GM18526 (cell line): ENCODE data around the gene ENO4.

Experiments
- POLR2A ChIP-seq: IDR thresholded peaks from 3 replicates; pipeline ENCODE4 v1.6.1; 2011; ENCODE audit not compliant: insufficient read length; ENCODE audit errors: extremely low read depth

Gene ENO4

DNA sequence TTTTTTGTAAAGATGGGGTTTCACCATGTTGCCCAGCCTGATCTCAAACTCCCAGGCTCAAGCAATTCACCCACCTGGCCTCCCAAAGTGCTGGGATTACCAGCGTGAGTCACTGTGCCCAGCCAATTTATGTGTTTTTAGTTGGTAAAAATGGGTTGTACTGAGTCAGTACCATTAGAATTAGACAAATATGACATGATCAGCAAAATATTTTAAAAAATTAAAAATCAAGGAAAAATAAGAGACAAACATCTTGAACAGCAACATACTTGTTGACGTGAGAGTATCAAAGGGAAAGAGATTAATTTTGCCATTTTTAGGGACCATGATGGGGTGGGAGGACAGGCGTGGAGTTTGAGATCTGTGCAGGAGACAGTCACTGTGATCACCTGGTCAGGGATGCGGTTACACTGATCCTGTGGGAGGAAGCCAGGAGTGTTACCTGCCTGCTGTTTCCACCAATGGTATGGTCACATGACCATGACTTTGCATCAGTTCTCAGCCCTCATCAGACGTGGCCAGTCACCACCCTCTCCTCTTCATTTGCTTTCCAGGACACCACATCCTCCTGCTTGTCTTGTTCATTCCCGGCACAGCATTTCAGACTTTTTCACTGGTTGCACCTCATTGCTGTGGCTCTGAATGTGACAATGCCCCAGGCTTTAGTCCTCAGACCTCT is 29.2 kb upstream of the ENO4 start:
- no peak for TF ChIP-seq POLR2A

DNA sequence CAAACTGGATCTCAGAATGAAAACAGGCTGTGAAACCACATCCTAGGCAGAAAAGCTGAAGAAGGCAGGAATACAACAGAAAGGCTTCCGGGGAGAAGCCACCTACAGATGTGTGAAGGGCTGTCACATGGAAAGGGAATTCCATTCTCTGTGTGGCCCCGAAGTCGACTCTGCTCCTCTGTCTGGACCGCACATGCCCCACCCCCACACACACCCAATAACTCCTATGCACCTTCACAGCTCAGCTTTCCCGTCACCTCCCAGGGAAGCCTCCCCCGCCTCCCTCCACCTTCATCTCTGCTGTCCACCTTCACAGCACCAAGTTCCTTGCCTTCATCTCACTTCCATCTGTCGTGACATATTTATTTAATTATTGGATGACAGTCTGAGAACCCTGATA is 23.4 kb upstream of the ENO4 start:
- no peak for TF ChIP-seq POLR2A

DNA sequence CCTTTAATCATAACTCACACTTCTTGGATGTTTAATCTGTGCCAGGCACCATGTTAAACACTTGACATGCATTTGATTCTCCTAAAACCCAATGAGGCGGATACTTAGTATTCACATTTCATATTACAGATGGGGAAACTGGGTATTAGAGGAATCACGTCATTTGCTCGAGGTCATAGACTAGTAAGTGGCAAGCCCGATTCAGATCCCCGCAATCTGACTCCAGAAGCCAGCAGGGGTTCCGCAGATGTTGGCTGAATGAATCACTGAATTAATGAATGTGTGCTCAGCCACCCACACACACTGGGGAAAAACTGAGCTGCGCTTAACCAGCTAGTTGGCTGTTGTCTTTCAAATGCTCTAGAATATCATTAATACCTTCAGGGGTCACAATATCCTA is 22.5 kb upstream of the ENO4 start:
- no peak for TF ChIP-seq POLR2A

- no peak for TF ChIP-seq POLR2A
Observed at GRCh38 chr10:116827214-116827671, 22.1 kb upstream of the ENO4 start.

DNA sequence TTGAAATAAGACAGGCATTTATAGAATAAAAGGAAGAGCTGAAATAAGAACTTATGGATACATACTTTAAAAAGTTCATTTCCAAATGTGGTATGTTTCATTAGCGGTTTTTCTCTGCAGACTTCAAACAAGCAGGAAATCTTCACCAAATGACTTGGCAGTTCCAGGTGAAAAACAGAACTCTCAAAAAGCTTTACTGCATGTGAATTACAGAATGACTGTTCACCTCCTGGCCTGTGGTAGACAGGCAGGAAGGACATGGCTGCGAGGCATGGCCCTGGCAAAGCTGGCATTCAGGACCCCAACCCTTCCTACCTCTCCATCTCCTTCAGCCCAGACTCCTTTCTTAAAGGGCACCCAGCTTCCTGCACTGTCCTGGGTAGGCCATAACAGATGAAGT is 21.2 kb upstream of the ENO4 start:
- TF ChIP-seq POLR2A: no peak

- TF ChIP-seq POLR2A: no peak
Observed at GRCh38 chr10:116829711-116830110, 19.6 kb upstream of the ENO4 start.

- TF ChIP-seq POLR2A: no peak
Observed at GRCh38 chr10:116831086-116831485, 18.2 kb upstream of the ENO4 start.

- TF ChIP-seq POLR2A: no peak
Observed at GRCh38 chr10:116831790-116832189, 17.5 kb upstream of the ENO4 start.

DNA sequence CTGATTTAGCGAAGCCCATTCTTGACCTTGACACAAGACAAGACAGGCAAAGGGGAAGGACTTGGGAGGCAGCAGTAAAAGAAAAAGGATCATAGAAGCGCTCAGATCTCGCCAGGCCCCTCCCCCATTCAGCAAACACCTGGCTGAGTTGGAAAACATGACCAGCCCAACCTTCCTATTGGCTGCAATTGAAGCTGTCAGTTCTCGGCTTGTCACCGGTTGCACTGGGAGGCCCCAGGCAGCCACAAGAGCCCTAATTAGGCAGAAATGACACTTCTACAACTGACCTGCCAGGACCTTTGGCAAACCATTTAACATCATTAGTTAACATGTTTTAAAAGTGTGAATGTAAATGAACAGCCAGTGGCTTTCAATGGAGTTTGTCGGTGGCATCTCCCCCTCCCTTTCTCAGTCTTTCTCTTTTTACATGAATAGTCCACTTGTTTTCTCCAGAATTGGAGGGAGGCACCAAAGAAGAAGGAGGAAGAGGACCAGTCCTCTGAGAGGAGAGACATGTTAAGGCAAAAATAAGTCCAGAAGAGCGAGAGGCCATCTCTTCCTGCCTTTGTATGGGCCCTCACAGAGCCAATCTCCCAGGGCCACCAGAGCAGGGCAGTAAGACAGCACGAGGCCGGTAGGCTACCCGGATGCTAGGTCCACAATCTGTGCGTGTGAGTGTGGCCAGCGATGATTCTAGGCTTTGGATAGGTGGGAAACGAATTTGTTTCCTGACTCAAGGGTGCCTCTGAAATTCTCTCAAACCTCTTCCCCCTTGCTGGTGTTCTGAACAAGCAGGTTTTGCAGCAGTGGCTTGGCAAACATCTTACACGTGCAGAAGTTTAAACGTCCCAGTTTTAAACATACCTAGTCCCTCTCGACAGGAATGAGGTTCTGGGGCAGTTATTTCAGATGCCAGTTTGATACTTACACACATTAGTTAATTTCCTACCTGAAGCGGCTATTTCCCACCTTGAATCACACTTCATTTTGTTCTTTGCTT is 15.0 kb upstream of the ENO4 start:
- no peak for TF ChIP-seq POLR2A

DNA sequence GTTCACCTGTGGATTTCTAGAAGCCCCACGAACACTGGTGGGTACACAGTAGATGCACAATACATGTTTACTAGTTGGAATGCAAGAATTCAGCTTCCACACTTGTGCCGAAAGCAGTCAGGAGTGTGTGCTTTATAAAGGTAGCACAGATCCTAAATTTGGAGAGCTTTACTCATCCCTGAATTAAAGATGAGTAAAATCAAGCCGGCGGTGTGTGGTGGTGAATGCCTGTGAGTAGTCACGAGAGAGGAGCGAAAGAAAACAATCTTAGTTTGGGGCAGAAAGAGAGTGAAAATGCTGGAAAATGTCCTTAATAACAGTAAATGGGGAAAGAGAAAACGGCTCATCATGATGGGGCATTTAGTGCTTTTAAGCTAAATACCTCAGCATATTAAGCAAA is 13.6 kb upstream of the ENO4 start:
- no peak for TF ChIP-seq POLR2A

DNA sequence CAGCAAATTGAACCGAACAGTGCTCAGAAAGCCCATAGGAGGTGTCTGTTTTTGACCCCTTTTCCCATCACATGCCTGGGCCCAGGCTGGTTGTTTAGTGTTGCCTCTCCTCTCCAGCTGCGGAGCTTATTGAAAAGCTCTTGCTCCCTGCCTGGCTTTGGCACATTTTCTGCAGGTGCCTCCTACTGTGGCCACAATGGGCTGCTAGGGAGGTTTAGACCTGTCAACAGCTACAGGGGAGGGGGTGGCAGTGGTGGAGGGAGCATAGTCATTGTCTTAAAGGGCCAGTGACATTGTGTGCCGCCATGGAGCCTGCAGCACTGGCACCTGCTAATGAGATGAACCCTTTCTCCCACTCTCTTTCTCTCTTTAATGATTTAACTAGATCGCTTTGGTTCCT is 13.2 kb upstream of the ENO4 start:
- TF ChIP-seq POLR2A: no peak

GRCh38 chr10:116836902-116837523 is 12.3 kb upstream of the ENO4 start:
- TF ChIP-seq POLR2A: no peak

- TF ChIP-seq POLR2A: no peak
Observed at GRCh38 chr10:116838143-116838725, 11.1 kb upstream of the ENO4 start.

- no peak for TF ChIP-seq POLR2A
Observed at GRCh38 chr10:116840389-116841075, 8.8 kb upstream of the ENO4 start.

- TF ChIP-seq POLR2A: no peak
Observed at GRCh38 chr10:116845823-116846222, 3.5 kb upstream of the ENO4 start.
